GM12878 (cell line): ENCODE results near the gene AK4. TPM values are rescaled to one million over a fixed set of nuclear protein-coding genes. Genes with fewer than 3 reads are reported as not detected.

Experiments
- ATAC-seq: fragments of 200-7000 bp; cut with Tn5 transposase; 3 replicates; pipeline ENCODE4 v1.9.1; 2020; ENCODE audit warnings: mild to moderate bottlenecking, moderate library complexity
- BruUV-seq: library from RNA; stranded (reverse); fragments of 400-500 nt; replicated peaks from 2 replicates; lab custom pipeline; 2021; lab: Mats Ljungman, UMichigan
- CTCF ChIA-PET: fragments of 300-600 bp; sonication (Branson Sonifier 250); formaldehyde crosslinking; extraction: SDS; loops from one replicate; lab custom pipeline; 2021; ENCODE audit warnings: inconsistent platforms; lab: Yijun Ruan, JAX
- POLR2A ChIA-PET: fragments of 350-600 bp; formaldehyde crosslinking; extraction: SDS; loops from one replicate; lab custom pipeline; 2021; ENCODE audit warnings: inconsistent platforms; lab: Charles Lee
- RAD21 ChIA-PET: fragments of 300-600 bp; sonication (Branson Sonifier 250); formaldehyde crosslinking; loops from one replicate; lab custom pipeline; 2023; ENCODE audit warnings: antibody characterized with exemption; ENCODE audit not compliant: unreplicated experiment; lab: Charles Lee
- SMC1A ChIA-PET: fragments of 300-600 bp; sonication (Branson Sonifier 250); formaldehyde crosslinking; loops from one replicate; lab custom pipeline; 2023; ENCODE audit not compliant: unreplicated experiment, uncharacterized antibody; lab: Charles Lee
- DNase-seq: peaks from one replicate; pipeline ENCODE4 v3.0.0-alpha.2; 2011; ENCODE audit warnings: low read depth, low spot score
- FAIRE-seq: peaks from 3 replicates; lab custom pipeline; 2011; peaks lifted over from hg19 to GRCh38; lab: Jason Lieb, UNC
- H2AFZ ChIP-seq: 2 replicates; pipeline ENCODE4 v1.6.0; 2011; ENCODE audit warnings: low read depth, low read length, control low read depth; ENCODE audit not compliant: control insufficient read depth
- H3K27ac ChIP-seq: 2 replicates; pipeline ENCODE4 v1.5.1; 2011; ENCODE audit warnings: control low read depth; ENCODE audit not compliant: control insufficient read depth, insufficient read depth
- H3K27me3 ChIP-seq, 2 experiments: replicated peaks in 1 of 2; 2 replicates each; pipeline versions ENCODE4 v1.6.0 to v1.6.1; 2011; ENCODE audit warnings: low read length in 1 of 2; ENCODE audit not compliant: control insufficient read depth in 2 of 2, insufficient read depth in 2 of 2
- H3K36me3 ChIP-seq, 2 experiments: 2 replicates each; pipeline ENCODE4 v1.5.1; 2011; ENCODE audit warnings: low read length in 1 of 2; ENCODE audit not compliant: control insufficient read depth in 2 of 2, insufficient read depth in 2 of 2
- H3K4me1 ChIP-seq: 2 replicates; pipeline ENCODE4 v1.6.1; 2011; ENCODE audit warnings: mild to moderate bottlenecking, low read length, moderate library complexity, mixed read lengths; ENCODE audit not compliant: control insufficient read depth, insufficient read depth
- H3K4me2 ChIP-seq: 2 replicates; pipeline ENCODE4 v1.6.0; 2011; ENCODE audit warnings: control low read depth; ENCODE audit not compliant: control insufficient read depth, insufficient read depth
- H3K4me3 ChIP-seq: fragments of 200-600 bp; sonication (generic); 2 replicates; pipeline ENCODE4 v1.5.1; 2016
- H3K79me2 ChIP-seq: 2 replicates; pipeline ENCODE4 v1.6.0; 2011; ENCODE audit warnings: low read length; ENCODE audit not compliant: control insufficient read depth, insufficient read depth
- H3K9ac ChIP-seq: 2 replicates; pipeline ENCODE4 v1.8.0; 2011; ENCODE audit warnings: low read length, control low read depth, mixed read lengths; ENCODE audit not compliant: control insufficient read depth, insufficient read depth
- H3K9me3 ChIP-seq: replicated peaks from 3 replicates; pipeline ENCODE4 v1.5.1; 2011; ENCODE audit warnings: mild to moderate bottlenecking, low read length; ENCODE audit not compliant: control insufficient read depth, insufficient read depth
- H4K20me1 ChIP-seq: 2 replicates; pipeline ENCODE4 v1.6.0; 2011; ENCODE audit not compliant: control insufficient read depth, insufficient read depth
- ASH2L ChIP-seq: fragments of 300-600, 200-600 bp; sonication (generic); IDR thresholded peaks from 2 replicates; pipeline ENCODE4 v1.6.1; 2017; ENCODE audit warnings: low read depth, mild to moderate bottlenecking, borderline replicate concordance
- BCL11A ChIP-seq: IDR thresholded peaks from 2 replicates; pipeline ENCODE4 v1.6.1; 2011; ENCODE audit warnings: low read depth, low read length
- CBFB ChIP-seq: IDR thresholded peaks from 2 replicates; pipeline ENCODE4 v1.6.1; 2016; ENCODE audit warnings: antibody characterized with exemption, low read depth
- CBX5 ChIP-seq: sonication (generic); IDR thresholded peaks from 2 replicates; pipeline ENCODE4 v1.6.1; 2016; ENCODE audit warnings: low read depth, moderate library complexity, mild to moderate bottlenecking, inconsistent platforms
- CREM ChIP-seq: IDR thresholded peaks from 2 replicates; pipeline ENCODE4 v1.6.1; 2014; ENCODE audit warnings: antibody characterized with exemption, low read depth
- DPF2 ChIP-seq: fragments of 450-650 bp; IDR thresholded peaks from 2 replicates; pipeline ENCODE4 v1.6.1; 2017; ENCODE audit warnings: mild to moderate bottlenecking
- EP300 ChIP-seq, 2 experiments: fragments of 150-350 bp in 1 of 2; IDR thresholded peaks; 2 replicates each; pipeline ENCODE4 v1.6.1; 2011 to 2012; ENCODE audit warnings: low read depth in 2 of 2, low read length in 2 of 2, borderline replicate concordance in 1 of 2, improper control_type of control experiment in 1 of 2, inconsistent platforms in 1 of 2; ENCODE audit not compliant: control insufficient read depth in 1 of 2
- ESRRA ChIP-seq: IDR thresholded peaks from 2 replicates; pipeline ENCODE4 v1.6.1; 2012; ENCODE audit warnings: mild to moderate bottlenecking, low read length, improper control_type of control experiment
- FOXM1 ChIP-seq: IDR thresholded peaks from 2 replicates; pipeline ENCODE4 v1.6.1; 2012; ENCODE audit warnings: low read depth, mild to moderate bottlenecking, inconsistent platforms, low read length, moderate library complexity
- HDAC2 ChIP-seq: fragments of 200-600 bp; sonication (generic); IDR thresholded peaks from 2 replicates; pipeline ENCODE4 v1.6.1; 2017
- MTA3 ChIP-seq: IDR thresholded peaks from 2 replicates; pipeline ENCODE4 v1.6.1; 2012; ENCODE audit warnings: low read length, inconsistent platforms, borderline replicate concordance
- RFX5 ChIP-seq: IDR thresholded peaks from 2 replicates; pipeline ENCODE4 v1.6.1; 2011; ENCODE audit warnings: low read depth, low read length, improper control_type of control experiment
- SKIL ChIP-seq: fragments of 450-650 bp; IDR thresholded peaks from 2 replicates; pipeline ENCODE4 v1.6.1; 2017; ENCODE audit warnings: mild to moderate bottlenecking, low read depth, inconsistent platforms; ENCODE audit not compliant: poor library complexity, severe bottlenecking
- YBX1 ChIP-seq: fragments of 450-650 bp; IDR thresholded peaks from 2 replicates; pipeline ENCODE4 v1.6.1; 2016; ENCODE audit warnings: antibody characterized with exemption
- ZBTB40 ChIP-seq: fragments of 450-650 bp; IDR thresholded peaks from 2 replicates; pipeline ENCODE4 v1.6.1; 2016; ENCODE audit warnings: mild to moderate bottlenecking, moderate library complexity, borderline replicate concordance
- ZNF217 ChIP-seq: fragments of 450-650 bp; IDR thresholded peaks from 2 replicates; pipeline ENCODE4 v1.6.1; 2017; ENCODE audit warnings: antibody characterized with exemption, mild to moderate bottlenecking
- ZNF274 ChIP-seq: IDR thresholded peaks from one replicate; pipeline ENCODE4 v1.8.0; 2011; ENCODE audit not compliant: insufficient read length, insufficient read depth
- WGBS: methylation state at CpG from one replicate; pipeline ENCODE4 v1.1.6; 2016; ENCODE audit warnings: low lambda C conversion rate; ENCODE audit not compliant: insufficient replicate concordance, insufficient coverage; ENCODE audit errors: missing lambda C conversion rate; 5-methylcytosine and 5-hydroxymethylcytosine counted together
- in situ Hi-C: fragments of 300-500 bp; cut with MboI; formaldehyde crosslinking; loops from 9 replicates; pipeline ENCODE4 v1.14.3; 2018; ENCODE audit warnings: mixed read lengths
- intact Hi-C: fragments of 100-400 bp; cut with micrococcal nuclease; formaldehyde crosslinking; loops from one replicate; pipeline ENCODE4 v1.14.2; 2022; ENCODE audit not compliant: unreplicated experiment
- polyA plus RNA-seq, 11 experiments: library from polyadenylated mRNA; depleted of rRNA in 4 of 11; unstranded in 6 of 11; stranded (reverse) in 5 of 11; fragments of >200 nt; fragmentation: Nextera tagmentation in 4 of 11; fragmentation: Illumina TruSeq in 1 of 11; extraction: Ambion mirVana in 4 of 11; extraction: Trizol in 1 of 11; gene quantifications; 1 replicate in 1 of 11; 2 replicates in 10 of 11; pipeline versions ENCODE4 v1.2.1 to v1.2.3, GENCODE V29; 2011 to 2016; ENCODE audit warnings: inconsistent platforms in 2 of 11, missing spikeins in 2 of 11, low read depth in 1 of 11
- total RNA-seq, 4 experiments: library from RNA; depleted of rRNA in 3 of 4; stranded (reverse); fragments of >200 nt in 3 of 4; fragmentation: Illumina TruSeq in 1 of 4; extraction: Trizol in 1 of 4; gene quantifications; 2 replicates each; pipeline versions ENCODE4 v1.2.1 to v1.2.3, GENCODE V29; 2013 to 2021

The AK4 gene
- total and polyA plus RNA-seq, 10 of the 15 experiments (the other 5 are each of a cell fraction or from before 2014, with no cell fraction given): 23.9 to 161 (median 49.0) TPM

DNA sequence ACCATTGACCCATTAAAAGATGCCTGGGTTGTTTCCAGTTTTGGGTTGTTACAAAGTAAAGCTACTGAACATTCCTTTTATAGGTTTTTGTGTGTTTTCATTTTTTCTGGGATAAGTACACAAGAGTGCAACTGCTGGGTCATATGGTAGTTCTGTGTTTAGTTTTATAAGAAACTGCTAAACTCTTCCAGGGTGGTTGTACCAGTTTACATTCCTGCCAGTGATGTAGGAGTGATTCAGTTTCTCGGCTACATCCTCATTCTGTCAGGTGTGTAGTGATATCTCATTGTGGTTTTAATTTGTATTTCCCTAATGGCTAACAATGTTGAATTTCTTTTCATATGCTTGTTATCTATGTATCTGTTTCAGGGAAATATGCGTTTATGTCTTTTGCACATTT, 102.8 kb downstream of the AK4 start:
- no peak for ATAC-seq
- no peaks in the 10 kb centered on the region for H4K20me1 ChIP-seq
- WGBS: 13% methylated on average over 2 of the region's 2 CpGs
- in situ Hi-C loops: no loop called here
- no peaks in the 10 kb centered on the region for H3K4me1 ChIP-seq
- no peak overlapping the region for H2AFZ ChIP-seq
- TF ChIP-seq CBX5 (no peak), ZBTB40 (no peak), EP300 (IDR thresholded peaks at IDR 0.05; ENCODE audit: borderline replicate concordance in 1 of 2, control insufficient read depth in 1 of 2, low read depth in 2 of 2, low read length in 2 of 2) (no peak), CBFB (no peak), RFX5 (no peak), ZNF274 (no peak), SKIL (no peak), HDAC2 (no peak), CREM (no peak), ZNF217 (no peak), MTA3 (no peak), FOXM1 (no peak), BCL11A (no peak), YBX1 (no peak), ASH2L (no peak), DPF2 (no peak), ESRRA (no peak)
- no peak overlapping the region for H3K27ac ChIP-seq
- no peaks in the 10 kb centered on the region for H3K9me3 ChIP-seq
- H3K4me3 ChIP-seq: no peak overlapping the region
- ChIA-PET RAD21 (no interaction called here), CTCF (interaction anchor here (2.7 kb wide), 1 partner anchor 15 kb away, joined by 10 read pairs; no protein-coding TSS in a partner anchor), SMC1A (interaction anchor here (0.8 kb wide), 1 partner anchor 14 kb away, joined by 4 read pairs; no protein-coding TSS in a partner anchor), POLR2A (no interaction called here)
- FAIRE-seq: no peak
- peaks cover 5 to 6% of the 10 kb centered on the region in 2 experiments; a peak in 3 of 4 replicates for H3K27me3 ChIP-seq
- no TSS peak for BruUV-seq
- intact Hi-C loops: no loop called here
- no peak for DNase-seq
- H3K79me2 ChIP-seq: no peaks in the 10 kb centered on the region
- H3K4me2 ChIP-seq: no peak overlapping the region
- H3K9ac ChIP-seq: no peak overlapping the region
- H3K36me3 ChIP-seq: no peaks in the 10 kb centered on the region
